ENCODE results near the gene AATK. TPM values are rescaled to one million over a fixed set of nuclear protein-coding genes. Genes with fewer than 3 reads are reported as not detected.

Gene AATK
- polyA plus RNA-seq, 1 of the 3 experiments (the other 2 are of a cell fraction) = 0.51 TPM

DNA sequence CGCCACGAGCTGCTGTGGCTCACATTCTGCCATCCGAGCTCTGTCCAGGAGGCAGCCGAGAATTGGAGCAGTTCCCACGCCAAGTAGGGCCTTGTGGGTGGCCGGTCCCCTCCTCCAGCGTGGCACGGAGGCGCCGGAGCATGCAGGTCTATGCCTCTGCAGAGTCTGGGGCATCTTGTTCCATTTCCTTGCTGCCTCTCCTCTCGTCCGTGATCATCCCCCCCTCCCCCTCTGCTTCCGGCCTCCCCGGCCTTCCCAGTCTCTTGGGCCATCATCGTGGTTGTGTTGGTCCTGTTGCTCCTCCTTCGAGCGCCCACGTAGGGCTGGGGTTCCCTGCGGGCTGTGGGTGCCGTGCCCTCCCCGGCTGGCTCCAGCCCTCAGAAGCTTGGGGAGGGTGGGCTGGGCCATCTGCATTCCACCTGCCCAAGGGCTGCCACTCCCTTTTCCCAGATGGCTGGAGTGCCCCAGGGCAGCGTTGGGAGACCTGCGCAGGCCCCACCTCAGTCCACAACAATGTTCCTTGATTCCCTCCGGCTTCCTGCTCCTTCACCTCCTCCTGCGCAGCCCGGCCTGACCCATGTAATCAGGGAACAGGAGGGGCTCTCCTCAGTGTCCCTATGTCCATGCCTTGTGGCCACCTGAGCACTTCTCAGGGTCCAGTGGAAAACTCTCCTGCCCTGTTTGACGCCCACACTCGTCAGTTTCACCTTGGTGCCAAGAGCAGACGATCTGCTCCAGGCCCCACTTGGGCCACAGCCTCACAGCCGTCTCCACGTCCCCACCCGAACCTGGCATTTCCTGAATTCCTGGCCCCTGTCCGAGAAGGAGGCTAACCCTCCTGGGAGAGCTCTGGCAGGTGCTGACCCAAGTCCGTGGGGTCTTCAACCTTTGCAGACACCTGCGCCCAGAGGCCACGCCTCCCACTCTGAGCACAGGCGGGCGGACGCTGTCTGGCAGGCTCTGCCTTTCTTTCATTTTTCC lies 94.0 kb downstream of the AATK start:
- Histone ChIP-seq H3F3A (replicated peaks; ENCODE audit: insufficient read depth) (no peaks in the 10 kb centered on the region), H2AFZ (ENCODE audit: low read depth) (no peak overlapping the region), H3K9me2 (no peaks in the 10 kb centered on the region), H3K36me3 (replicated peaks in 1 of 2; ENCODE audit: control insufficient read depth in 1 of 2, insufficient read depth in 2 of 2, low read length in 1 of 2) (no peaks in the 10 kb centered on the region), H3K4me2 (no peak overlapping the region), H4K20me1 (ENCODE audit: insufficient read depth) (0 out of 2 replicates have a peak, but pooled peaks cover 4% of the 10 kb centered on the region), H3K27me3 (ENCODE audit: insufficient read depth) (no peaks in the 10 kb centered on the region), H3K4me1 (ENCODE audit: control insufficient read depth in 1 of 2, insufficient read depth in 2 of 2, low read depth in 1 of 2, low read length in 1 of 2) (peaks cover 0 to 48% of the 10 kb centered on the region in 2 experiments; a peak in 1 of 4 replicates), H3K9me3 (no peaks in the 10 kb centered on the region), H3K9ac (no peak overlapping the region), H3K4me3 (ENCODE audit: low read depth in 2 of 2, low read length in 1 of 2) (no peak overlapping the region), H3K79me2 (ENCODE audit: insufficient read depth) (no peaks in the 10 kb centered on the region), H3K27ac (ENCODE audit: low read depth in 2 of 2, low read length in 1 of 2) (no peak overlapping the region)
- ChIA-PET POLR2A (no interaction called here), CTCF (interaction anchor here (1.2 to 3.3 kb wide), 6 partner anchors 19 to 48 kb away, joined by 3 to 10 read pairs (median 4); no protein-coding TSS in a partner anchor)
- TF ChIP-seq, protein P1, sequence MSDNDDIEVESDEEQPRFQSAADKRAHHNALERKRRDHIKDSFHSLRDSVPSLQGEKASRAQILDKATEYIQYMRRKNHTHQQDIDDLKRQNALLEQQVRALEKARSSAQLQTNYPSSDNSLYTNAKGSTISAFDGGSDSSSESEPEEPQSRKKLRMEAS (IDR thresholded peaks at IDR 0.05; ENCODE audit: low read depth) = no peak
- no peak for TF ChIP-seq RXRA (IDR thresholded peaks at IDR 0.05; ENCODE audit: borderline replicate concordance, low read depth)
- TF ChIP-seq USF1 (IDR thresholded peaks at IDR 0.05; ENCODE audit: borderline replicate concordance, low read depth) = no peak
- TF ChIP-seq JUND (IDR thresholded peaks at IDR 0.05) = no peak
- no peak for TF ChIP-seq FOXM1 (IDR thresholded peaks at IDR 0.05; ENCODE audit: low read depth)
- TF ChIP-seq RCOR1 (IDR thresholded peaks at IDR 0.05; ENCODE audit: low read length) = no peak
- TF ChIP-seq CHD2 (IDR thresholded peaks at IDR 0.05; ENCODE audit: low read length, partially characterized antibody) = no peak
- no peak for TF ChIP-seq RAD21 (IDR thresholded peaks at IDR 0.05; ENCODE audit: low read length)
- TF ChIP-seq, protein P2, sequence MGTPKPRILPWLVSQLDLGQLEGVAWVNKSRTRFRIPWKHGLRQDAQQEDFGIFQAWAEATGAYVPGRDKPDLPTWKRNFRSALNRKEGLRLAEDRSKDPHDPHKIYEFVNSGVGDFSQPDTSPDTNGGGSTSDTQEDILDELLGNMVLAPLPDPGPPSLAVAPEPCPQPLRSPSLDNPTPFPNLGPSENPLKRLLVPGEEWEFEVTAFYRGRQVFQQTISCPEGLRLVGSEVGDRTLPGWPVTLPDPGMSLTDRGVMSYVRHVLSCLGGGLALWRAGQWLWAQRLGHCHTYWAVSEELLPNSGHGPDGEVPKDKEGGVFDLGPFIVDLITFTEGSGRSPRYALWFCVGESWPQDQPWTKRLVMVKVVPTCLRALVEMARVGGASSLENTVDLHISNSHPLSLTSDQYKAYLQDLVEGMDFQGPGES (IDR thresholded peaks at IDR 0.05; ENCODE audit: low read depth, low read length) = no peak
- TF ChIP-seq TEAD4 (IDR thresholded peaks at IDR 0.05; ENCODE audit: borderline replicate concordance, insufficient read depth) = no peak
- no peak for TF ChIP-seq FOSL2 (IDR thresholded peaks at IDR 0.05; ENCODE audit: borderline replicate concordance, low read depth)
- no peak for TF ChIP-seq MXI1 (IDR thresholded peaks at IDR 0.05; ENCODE audit: low read depth, low read length)
- no peak for TF ChIP-seq NFIC (IDR thresholded peaks at IDR 0.05; ENCODE audit: borderline replicate concordance)
- TF ChIP-seq REST (IDR thresholded peaks at IDR 0.05; ENCODE audit: low read depth, low read length) = no peak
- no peak for TF ChIP-seq MEF2A (IDR thresholded peaks at IDR 0.05; ENCODE audit: borderline replicate concordance, low read depth)
- WGBS (ENCODE audit: low lambda C conversion rate) = 91% methylated on average over 39 of the region's 39 CpGs
- DNase-seq = no peak
